ENCODE data around the gene DISC1.

DISC1 gene

DNA sequence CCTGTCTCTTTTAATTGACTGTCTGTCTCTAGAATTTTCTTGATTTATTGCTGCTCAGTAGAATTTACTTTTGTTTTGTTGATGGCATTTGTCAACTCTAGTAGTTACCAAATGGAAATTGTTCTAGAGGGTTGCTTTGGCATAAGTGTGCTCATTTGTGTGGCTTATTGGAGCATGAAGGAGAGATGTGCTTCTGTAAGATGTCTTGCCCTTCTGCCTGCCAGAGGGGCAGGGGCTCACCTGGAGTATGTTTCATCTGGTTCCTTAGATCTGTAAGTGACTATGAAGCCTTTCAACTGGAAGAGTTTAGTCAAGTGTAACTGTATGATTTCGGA is 345.5 kb downstream of the DISC1 start:
- no peak for DNase-seq

DNA sequence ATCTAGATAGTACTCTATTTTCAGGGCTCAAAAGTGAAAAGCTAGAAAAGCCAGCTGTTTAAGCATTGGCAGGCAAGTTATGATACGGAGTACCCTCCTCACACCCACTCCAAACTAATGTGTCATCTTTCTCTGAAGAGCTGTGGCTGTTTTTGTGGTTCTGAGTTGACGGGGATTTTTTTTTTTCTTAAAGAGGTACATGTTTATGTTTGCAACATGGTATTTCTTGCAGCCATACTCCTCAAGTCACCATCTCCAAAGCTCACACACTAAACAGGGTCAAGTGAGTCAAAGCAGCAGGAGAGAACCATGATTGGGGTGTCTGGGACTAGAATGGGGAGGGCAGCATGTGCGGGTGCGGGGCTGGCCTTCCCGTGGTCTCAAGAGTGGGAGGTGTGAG is 347.2 kb downstream of the DISC1 start:
- no peak for DNase-seq

DNA sequence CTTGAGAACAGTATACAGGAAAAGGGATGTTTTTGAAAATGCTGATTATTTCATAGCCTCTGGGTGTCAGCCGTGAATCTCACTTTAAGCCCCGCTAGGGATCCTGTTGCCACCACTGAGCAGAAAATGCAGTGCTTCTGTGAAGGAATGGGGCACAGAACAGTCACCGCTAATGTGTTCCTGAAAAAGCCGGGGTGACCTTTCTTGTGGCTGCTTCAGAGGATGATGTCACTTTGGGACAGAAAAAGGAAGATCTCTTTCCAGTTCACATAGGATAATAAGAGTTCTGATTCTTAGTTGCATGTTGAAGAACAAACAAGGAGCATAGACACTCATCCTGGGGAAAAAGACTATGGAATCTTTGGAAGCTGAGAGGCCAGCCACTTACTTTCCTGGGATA is 349.6 kb downstream of the DISC1 start:
- DNase-seq = no peak

DNA sequence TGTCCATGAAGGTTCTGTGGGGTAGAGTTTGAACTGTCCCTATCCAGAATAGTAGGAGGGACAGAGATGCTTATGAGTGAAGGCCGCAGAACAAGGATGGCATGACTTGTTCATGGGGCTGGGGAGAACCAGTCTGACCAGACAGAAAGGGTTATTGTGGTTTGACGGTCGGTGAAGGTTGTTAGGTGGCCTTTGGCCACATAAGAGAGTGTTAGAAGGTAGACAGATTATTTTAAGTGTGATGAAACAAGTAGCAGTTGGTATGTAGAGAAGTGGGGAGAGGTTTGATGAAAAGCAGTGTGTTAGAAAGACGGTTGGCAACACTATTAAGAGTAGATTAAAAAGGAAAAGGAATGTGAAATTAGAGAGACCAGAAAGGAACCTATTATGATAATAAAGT is 355.1 kb downstream of the DISC1 start:
- no peak for DNase-seq

DNA sequence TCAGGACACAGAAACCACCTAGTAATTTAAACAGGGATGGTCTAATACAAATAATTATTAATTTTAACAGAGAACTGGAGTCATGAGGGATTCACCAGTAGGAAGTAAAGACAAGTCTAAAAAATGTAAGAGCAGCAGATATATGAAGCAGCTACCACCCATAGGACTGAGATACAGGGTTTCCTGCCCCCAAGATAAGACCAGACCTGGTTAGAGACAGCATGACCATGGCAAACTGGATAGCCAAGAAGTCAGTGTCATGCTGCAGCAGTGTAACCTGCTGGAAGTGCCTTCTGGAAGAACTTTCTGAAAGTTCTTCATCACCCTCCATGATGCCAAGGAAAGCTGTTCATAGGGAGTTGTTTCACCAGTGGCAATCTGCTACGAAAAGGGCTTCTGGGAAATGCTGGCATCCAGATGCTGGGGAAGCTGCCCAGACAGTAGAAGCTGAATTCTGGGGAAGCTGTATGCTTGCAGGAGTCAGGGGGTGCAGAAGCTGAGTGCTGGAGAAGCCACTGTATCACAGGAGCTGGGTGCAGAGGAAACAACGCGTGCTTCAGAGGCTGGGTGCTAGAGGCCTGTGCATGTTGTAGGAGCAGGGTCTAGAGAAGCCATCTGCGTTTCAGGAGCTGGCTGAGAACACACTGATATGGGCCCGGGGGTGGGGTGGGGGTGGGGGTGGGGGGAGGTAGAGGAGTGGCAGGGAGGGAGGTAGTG is 356.4 kb downstream of the DISC1 start:
- no peak for DNase-seq

DNA sequence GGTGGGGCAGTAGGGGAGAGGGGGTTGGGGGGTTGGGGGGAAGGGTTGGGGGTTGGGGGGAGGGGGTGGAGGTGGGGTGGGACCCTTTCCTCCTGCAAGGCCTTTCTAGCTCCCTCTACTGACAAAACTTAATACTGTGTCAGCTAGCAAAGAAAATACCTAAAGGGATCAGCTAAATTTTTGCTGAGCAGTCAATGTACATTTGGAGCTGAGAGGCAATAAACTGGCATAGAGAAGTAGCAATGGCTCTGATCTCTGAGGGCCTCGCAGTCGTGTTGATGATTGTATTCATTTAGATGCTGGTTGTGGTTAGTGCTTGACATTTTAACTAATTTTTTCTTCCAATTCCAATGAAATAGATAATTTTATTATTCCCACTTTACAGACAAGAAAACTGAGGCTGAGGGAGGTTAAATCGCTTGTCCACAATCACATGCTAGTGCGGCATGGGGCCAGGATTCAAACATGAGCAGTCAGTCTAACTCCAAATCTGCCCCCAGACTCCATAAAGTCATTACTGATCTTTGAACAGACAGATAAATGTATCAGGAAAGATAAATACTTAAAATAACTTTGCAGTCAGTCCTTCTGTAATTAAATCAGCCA is 357.1 kb downstream of the DISC1 start:
- no peak for DNase-seq

DNA sequence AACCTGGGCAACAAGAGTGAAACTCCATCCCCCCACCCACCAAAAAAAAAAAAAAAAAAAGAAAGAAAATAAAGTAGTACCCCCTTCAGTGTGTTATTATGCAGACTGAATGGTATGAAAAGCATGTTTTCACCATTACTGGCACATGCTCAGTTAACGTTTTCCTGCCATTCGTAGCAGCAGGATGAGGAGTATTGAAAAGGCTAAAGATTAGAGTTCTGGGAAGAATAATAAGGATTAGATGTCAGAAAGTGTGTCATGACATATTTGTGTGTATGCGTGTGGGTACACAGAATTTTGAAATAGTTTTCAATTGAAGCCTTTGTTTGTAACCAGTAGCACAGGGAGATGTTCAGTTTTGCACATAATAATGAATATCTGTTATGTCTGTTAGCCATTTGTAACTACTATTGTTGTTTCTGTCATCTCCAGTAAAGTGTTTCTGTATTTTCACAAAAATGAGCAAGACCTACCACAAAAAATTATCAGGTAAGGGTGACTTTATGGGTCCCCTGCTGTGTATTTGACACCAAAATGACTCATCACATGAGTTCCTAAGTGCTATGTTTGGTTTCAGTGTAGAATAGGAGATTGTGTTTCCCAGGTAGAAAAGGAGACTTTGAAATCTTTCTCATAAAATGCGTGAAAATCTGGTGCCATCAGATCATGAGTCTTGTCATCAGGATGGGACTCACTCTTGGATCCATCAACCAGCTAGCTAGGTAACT is 358.9 kb downstream of the DISC1 start:
- DNase-seq = no peak

DNA sequence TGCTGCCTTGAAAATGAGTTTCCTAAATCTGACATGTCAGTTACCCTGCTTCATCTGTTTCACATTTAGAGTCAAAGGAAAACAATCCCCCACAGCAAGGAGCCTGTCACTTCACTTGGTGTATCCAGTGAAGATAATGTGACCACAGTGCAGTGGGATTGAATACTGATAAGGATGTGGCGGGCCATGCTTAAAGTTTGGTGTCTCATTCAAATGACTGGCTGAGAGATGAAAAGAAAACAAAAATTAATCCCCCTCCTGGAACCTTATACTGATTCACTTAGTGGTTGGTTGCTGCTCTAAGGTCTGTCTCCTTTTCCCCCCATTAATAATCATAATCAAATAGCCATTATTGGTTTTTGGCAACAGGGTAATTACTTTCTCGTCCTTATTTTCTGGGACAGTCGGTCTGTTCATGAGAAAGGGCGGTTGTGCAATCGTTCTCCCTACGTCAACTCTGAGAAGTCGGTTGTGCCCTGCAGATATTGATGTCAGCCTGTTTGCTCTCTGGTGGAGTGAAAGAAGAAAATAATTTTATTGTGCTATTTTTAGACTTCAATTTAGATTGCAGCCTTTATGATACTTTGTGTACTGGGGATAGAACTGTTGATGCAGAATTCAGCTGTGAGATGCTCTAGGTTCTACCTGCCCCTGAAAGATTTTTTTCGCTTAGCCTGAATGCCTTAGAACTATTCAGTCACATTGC is 360.2 kb downstream of the DISC1 start:
- no peak for DNase-seq

DNA sequence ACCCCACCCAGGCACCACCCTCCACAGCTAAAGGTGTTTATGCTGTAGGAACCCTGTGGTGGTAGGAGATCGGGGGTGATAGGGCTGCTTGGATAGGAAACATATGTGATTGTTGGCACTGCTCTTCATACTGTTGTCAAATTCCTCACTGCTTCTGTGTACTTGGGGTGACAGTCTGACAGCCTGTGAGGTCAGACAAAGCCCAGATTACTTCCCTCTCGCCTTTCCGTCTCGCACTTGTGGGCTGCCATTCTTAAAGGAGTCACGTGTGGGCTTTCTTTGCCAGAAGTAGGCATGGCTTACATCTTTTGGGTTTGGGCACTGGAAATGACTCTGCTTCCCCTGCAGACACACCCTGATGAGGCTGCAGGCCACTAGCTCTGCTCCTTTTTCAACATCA is 363.8 kb downstream of the DISC1 start:
- DNase-seq = no peak

DNA sequence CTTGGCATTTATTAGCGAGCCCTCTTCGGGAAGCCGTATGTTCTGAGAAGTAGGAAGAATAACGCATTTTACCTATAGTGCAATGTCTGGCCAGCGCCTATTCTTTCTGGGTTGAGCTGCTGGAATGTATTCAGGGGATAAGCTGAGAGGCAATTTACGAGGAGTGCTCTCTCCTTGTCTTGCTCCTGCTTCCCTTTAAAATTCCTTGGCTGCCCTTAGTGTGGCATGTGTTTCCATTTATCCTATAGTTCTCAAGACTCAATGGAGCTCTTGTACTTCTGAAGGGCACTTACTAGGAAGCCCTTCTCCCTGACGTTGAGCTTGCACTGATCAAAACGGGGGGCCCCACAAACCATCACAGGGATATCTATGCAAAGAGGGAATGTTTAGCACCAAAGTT is 364.6 kb downstream of the DISC1 start:
- DNase-seq = no peak

DNA sequence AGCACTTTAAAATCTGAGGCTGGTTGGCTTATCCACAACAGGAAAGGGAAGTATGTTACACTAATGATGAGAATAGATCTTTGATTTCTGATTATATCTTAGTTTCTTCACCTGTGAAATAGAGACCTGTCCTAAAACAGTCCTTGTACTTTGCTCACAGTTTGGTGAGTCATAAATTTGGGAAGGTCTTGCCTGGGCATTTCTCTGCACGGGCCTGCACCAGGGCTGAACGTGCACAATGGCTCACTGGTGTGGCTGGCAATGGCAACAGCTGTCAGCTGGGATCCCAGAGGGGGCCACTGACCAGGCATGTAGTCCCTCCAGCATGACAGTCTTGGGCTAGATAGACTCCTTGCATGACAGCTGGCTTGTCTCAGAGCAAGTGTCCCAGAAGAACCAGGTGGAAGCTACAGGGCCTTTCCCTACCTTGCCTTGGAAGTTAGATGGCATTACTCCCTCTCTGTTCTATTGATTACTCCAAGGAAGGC is 367.4 kb downstream of the DISC1 start:
- DNase-seq = no peak

DNA sequence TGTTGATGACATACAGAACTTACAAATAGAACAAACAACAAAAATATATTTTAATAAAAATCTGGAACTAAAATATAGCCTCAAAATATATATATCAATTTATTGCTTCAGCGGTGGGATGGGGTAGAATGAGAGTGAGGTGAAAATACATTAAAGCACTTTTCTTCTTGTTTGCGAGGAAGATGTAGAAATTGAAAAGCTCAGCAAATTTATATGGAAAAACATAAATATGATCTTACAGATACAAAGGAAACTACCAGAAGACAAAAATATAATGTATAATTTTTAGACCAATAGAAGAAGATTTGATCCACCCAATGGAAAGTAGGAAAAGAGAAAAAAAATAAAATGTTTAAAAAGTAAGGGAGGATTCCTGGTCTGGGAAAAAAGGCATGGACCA is 372.2 kb downstream of the DISC1 start:
- no peak for DNase-seq

DNA sequence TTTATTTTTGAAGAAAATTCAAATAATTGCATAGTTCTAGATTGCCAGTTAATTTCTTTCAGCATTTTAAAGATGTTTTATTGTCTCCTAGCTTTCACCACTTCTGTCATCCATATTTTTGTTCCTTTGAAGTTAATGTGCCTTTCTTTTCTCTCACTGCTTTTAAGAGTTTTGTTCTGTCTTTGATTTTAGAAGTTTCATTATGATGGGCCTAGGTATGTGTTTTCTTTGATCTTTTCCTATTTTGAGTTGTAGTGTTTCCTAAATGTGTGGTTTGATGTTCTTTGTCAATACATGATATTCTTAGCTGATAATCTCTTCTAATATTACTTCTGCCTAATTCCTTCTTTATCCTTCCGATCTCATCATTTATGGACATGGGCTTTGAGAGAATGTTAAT is 378.7 kb downstream of the DISC1 start:
- DNase-seq = no peak

DNA sequence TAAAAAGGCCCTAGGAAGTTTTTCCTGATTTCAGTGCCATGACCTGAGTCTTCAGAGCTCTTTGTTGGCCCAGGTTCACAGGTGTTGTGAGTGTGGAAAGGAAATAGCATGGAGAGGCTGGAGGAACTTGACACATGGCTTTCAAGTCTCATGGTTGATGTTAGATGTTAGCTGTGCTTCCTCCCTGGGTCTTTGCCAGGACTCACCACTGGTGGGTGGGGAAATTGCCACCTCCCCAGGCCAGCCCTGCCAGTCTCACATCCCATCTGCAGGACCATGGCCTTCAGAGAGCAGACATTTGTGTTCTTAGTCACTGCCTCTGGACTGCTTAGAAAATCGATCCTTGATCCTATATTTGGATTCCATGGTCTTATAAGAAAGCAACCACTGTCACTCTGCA is 383.2 kb downstream of the DISC1 start:
- no peak for DNase-seq

DNA sequence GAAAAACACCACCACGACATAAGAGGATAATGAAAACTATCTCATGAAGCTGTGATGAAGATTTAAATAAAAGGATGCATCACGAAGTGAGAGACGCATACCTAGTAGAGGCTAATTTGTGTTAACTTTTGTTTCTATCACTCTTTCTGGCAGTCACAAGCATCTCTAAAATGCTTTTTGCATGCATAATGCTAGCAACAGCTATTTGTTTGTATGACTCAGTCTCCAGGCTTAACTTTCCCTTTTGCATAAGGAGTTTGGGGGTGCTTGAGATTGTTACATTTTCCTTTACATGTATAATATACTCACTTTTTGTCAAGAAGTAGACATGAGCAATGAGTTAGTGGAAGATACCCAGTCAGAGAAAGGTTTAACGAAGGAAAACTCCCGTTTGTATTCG is 385.4 kb downstream of the DISC1 start:
- no peak for DNase-seq

DNA sequence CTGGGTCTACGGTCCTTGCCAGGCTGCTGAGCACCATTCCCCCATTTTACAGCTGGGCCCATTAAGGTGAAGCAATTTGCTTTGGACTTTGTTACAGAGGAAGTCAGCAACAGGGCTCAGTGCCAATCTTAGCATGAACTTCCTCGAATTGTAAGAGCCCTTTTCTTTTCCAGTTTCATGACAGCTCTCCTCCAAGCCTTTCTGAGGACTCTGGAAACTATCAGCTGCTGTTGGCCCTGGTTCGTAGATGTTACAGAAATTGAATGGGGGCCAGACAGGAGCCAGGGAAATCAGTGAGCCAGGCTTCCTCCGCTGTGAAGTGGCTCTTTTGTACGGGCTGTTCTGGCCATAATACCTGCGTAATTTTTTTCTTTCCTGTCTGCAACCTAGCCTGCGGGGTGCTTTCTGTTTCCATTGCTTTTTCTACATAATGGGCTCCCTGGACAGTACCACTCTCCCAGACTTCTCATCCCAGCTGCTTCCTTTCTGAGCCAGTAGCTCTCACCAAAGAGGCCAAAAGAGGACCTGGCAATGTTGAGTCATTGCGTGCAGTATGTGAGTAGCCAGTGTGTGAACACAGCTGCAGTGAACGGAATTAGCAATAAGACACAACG is 386.3 kb downstream of the DISC1 start:
- no peak for DNase-seq

DNA sequence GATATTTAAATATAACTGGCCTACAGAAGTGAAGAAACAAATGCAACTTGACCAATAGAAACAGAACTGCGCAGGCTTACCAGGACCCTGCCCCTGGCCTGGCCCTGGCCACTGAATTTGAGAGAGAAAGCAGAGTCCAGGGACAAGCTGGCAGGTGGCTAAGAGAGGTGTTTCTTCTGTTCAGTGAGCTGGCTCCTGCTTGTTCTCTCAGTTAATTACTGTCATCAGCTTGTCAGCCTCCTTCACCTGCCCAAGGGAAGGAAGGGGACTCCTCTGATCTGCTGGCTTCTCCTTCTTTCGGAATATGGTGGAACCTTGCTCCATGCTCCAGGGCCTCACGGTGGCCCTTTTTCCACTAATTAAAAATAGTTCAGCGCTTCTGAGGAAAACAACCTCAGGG is 388.4 kb downstream of the DISC1 start:
- DNase-seq = no peak

DNA sequence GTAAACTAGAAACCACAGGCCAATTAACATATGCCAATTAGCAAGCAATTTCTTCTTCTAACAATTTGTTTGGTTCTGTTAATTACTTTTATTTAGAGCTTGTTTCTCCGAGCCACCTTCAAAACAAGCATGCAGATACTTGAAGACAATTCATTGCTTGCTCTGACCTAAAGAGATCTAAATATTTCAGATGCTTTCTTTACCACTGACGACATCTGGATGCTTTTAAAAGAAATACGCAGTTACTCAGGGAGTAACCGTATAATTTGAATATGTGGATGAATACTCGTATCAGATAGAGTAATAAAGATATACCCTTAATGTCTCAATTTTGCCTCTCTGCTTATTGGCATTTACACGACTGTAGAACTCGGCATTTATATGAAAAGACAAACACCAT is 390.0 kb downstream of the DISC1 start:
- no peak for DNase-seq

DNA sequence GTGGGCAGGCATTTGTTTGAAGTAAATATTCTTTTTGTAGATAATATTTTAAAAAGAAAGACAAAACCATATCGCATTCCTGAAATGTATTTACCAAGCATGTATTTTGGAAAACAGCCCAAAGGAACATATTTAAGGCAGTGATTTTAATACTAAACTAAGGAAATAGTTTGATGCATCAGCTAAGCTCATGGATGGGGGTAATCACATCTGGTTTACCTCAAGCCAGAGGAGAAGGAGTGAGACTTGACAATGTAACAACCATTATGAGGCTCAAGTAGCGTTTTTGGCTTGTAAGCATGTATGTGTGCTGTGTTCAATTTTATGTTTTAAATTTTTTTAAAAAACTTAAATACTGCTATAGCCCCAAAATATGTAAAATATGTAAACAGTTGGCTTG is 390.5 kb downstream of the DISC1 start:
- no peak for DNase-seq

DNA sequence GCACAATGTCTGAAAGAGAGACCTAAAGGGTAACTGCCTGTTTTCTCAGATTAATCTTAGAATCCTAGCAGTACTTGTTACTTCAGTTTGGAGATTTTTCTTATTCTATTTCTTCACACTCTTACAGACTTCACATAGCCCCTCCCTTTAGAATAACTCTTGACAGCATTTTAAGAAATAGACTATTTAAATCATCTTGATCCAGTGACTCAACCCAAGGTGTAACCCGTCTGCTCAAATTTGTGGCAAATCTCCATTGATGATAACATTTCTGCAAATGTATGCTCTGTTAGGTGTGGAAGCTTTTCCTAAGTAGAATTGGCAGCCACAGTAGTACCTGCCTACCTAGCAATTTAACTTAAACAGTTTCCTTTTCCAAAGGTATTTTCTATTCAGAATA is 391.2 kb downstream of the DISC1 start:
- no peak for DNase-seq

DNA sequence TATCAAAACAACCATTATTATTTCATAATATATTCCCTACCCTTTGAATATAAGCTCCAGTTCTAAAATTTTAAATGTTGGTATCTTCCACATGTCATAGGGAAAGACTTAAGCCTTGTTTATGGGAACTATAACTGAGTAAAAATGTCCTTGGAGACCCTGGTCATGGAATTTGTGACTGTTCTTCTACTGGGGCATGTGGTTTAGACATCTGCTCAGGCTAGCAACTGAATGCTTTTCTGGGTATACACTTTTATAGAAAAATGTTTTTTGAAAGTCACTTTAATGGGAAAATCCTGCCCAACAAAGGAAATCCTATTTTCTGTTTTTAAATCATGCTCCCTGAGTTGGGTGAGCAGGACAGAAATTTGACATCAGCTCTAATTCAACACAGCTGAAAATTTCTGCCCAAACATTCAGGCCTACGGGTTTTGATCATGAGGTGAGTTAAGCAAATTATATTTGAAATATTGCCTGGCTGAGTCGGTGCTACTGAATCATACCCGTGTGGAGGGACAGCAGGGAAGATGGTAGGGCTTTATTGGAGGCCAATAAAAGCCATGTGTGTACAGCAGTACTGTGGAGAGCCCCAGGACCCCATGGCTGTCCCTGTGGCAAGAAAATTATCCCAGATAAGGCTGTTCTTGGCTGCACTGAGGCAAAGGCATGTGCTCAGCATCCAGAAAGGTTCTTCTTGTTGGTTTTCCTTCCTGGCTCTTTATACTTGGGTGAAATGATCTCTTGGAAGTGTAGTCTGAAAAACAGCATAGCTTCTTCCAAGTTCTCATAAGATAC is 391.8 kb downstream of the DISC1 start:
- DNase-seq = no peak

DNA sequence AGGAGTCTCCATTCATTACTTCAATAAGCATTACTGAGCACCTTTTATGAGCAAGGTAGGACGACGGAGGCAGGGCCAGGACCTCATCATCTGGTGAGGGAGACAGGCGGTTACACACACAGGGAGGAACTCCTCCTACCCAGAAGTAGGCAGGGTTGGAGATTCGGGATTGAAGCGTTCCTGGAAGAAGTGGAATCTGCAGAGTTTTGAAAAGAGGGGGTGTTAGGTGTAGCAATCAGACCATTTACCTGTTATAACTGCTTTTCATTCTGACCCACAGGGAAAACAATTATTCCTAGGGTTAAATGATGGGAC is 392.4 kb downstream of the DISC1 start:
- no peak for DNase-seq

DNA sequence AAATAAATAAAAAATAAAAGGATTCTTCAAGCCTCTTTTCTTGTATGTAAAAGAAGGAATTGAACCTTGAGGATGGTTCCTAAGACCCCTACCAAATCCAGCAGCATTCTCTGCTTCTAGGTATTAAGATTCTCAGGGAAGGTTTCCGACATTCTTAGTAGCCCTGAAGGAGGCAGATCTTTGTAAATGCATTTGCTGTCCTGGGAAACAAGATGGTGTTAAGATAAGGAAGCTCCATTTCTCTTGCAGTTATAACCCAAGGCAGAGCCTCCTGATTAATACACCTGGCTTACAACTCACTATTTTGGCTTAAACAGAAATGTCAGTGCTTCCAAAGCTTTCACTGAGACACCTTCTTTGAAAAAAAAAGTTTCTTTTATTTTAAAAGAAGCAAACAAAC is 393.8 kb downstream of the DISC1 start:
- no peak for DNase-seq

All from NCI-H1694 (cell line).